Fibroblast of villous mesenchyme (primary cell): ENCODE results near the gene CAMSAP1. TPM values are rescaled to one million over a fixed set of nuclear protein-coding genes. Genes with fewer than 3 reads are reported as not detected.
"Not testable (repeated sequence)": the region's sequence is repeated elsewhere in the genome, so short reads cannot be mapped to it uniquely, and the experiment has no call there.

Source experiments
- DNase-seq: peaks from one replicate; pipeline ENCODE4 v3.0.0-alpha.2; 2010; ENCODE audit warnings: low read depth
- H3K4me3 ChIP-seq: 2 replicates; pipeline ENCODE4 v1.5.1; 2011; ENCODE audit warnings: low read depth, mild to moderate bottlenecking, low read length
- total RNA-seq: library from RNA; depleted of rRNA; stranded (reverse); fragments of >200 nt; gene quantifications from 2 replicates; pipeline ENCODE4 v1.2.3, GENCODE V29; 2012
- TF ChIP-seq, protein P1 (sequence below): IDR thresholded peaks from 2 replicates; pipeline ENCODE4 v1.5.1; 2012; ENCODE audit warnings: low read depth, mild to moderate bottlenecking, low read length; ENCODE audit not compliant: insufficient read depth

The CAMSAP1 gene
- total RNA-seq, 1 donor = 23.7 TPM

DNA sequence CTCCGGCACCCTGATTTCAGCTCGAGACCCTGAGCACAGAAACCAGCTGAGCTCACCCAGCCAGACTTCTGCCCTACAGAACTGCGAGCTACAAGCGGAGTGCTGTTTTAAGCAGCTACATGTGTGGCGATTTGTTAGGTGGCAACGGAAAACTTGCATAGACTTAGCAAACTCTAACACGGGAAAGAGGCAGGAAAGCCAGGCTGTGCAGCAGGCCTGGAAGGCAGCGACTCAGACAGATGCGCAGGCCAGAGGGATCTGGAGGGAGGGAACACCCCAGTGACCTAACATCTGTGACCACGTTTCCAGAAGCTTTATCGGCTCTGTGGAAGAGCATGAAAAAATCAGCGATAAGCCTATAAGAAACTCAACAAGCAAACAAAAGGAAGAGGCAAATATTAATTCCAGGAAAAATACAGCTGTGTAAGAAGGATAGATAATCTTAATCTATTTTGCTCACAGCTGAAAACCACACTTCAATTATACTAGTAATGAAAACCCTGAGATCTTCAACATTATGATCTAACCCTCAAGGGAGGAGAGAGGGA lies 42.9 kb upstream of the CAMSAP1 start:
- no peak for DNase-seq
- TF ChIP-seq, protein P1, sequence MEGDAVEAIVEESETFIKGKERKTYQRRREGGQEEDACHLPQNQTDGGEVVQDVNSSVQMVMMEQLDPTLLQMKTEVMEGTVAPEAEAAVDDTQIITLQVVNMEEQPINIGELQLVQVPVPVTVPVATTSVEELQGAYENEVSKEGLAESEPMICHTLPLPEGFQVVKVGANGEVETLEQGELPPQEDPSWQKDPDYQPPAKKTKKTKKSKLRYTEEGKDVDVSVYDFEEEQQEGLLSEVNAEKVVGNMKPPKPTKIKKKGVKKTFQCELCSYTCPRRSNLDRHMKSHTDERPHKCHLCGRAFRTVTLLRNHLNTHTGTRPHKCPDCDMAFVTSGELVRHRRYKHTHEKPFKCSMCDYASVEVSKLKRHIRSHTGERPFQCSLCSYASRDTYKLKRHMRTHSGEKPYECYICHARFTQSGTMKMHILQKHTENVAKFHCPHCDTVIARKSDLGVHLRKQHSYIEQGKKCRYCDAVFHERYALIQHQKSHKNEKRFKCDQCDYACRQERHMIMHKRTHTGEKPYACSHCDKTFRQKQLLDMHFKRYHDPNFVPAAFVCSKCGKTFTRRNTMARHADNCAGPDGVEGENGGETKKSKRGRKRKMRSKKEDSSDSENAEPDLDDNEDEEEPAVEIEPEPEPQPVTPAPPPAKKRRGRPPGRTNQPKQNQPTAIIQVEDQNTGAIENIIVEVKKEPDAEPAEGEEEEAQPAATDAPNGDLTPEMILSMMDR = no peak

DNA sequence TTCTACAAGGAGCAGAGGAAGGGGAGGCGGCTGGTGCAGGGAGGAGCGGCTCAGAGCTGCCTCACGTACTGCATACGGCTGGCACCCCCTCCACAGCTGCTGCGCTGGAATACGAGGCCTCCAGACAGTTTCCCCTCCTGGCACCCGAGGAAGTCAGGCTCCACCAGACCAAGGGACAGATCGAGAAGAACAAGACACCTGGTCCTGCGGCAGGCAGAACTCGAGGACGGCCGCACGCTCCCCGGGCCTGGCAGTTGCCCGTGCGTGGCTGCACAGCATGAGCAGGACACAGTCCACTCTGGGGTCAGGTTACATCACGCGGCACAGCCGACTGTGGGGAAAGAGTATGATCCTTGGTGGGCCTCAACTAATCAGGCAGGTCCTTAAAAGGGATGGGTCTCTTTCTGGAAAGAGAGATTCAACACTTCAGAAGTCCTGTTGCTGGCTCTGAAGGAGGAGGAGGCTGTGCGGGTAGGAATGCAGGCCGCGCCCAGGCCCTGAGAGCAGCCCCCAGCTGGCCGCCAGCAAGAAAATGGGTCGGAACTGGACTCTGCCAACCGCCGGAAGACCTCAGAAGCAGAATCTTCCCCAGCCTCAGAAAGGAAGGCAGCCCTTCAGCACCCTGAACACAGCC lies 42.3 kb upstream of the CAMSAP1 start:
- peak; percentile 32 for DNase-seq
- TF ChIP-seq, protein P1 = no peak

More for the DNA sequence above, 42.9 kb upstream of the CAMSAP1 start:
- no peak overlapping the region for H3K4me3 ChIP-seq

DNA sequence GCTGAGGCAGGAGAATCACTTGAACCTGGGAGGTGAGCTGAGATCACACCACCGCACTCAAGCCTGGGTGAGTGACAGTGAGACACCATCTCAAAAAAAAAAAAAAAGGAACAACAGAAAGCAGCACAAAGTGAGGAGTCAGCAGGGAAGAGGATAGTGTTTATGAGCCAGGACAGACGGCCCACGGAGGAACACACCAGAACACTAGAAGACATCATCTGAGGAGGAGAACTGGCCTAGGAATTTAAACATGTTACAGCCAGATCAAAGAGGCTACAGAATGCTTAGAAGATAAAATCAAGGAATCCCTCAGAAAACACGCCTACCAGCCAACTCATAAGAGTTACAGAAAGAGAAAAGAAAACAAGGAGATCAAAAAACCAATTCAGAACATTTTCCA lies 41.6 kb upstream of the CAMSAP1 start:
- DNase-seq = peak; percentile 75
- TF ChIP-seq, protein P1 = no peak
- H3K4me3 ChIP-seq = no peak overlapping the region

More for the DNA sequence above, 42.3 kb upstream of the CAMSAP1 start:
- no peak overlapping the region for H3K4me3 ChIP-seq

DNA sequence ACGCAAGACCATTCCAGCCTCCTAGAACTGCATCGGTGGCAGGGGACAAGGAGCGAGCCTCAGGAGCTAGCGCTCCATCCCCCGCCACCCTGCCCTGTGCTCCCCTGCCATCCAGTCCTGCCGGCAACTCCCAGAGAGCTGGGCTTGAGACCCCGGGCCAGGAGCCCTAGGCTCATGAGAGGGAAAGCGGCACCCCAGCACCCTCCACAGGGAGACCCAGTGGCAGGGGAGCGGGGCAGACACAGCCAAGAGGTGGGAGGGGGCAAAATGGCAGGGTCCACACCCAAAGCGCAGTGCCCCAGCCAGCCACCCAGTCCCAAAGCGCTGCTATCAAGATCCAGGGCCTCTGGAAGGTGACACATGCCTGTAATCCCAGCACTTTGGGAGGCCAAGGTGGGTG lies 41.1 kb upstream of the CAMSAP1 start:
- DNase-seq = no peak
- no peak overlapping the region for H3K4me3 ChIP-seq
- TF ChIP-seq, protein P1 = no peak

DNA sequence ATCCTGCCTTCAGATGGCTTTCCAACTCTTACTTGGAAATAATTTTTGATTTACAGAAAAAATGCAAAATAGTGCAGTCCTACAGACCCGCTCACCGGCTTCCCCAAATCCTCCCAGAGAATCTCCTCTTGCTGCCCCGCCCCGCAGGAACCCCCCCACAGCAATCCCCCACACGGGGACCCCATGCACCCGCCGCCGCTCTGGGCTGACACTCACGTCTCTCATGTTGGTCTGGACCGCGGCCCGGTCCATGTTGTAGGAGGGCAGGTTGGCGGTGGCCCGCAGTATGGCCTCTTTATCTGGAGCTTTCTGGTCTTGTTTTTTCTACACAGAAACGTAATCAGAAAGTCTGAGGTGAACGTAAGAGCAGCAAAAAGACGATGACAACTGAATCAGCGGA lies 40.2 kb upstream of the CAMSAP1 start:
- no peak for DNase-seq
- TF ChIP-seq, protein P1 = no peak
- no peak overlapping the region for H3K4me3 ChIP-seq

DNA sequence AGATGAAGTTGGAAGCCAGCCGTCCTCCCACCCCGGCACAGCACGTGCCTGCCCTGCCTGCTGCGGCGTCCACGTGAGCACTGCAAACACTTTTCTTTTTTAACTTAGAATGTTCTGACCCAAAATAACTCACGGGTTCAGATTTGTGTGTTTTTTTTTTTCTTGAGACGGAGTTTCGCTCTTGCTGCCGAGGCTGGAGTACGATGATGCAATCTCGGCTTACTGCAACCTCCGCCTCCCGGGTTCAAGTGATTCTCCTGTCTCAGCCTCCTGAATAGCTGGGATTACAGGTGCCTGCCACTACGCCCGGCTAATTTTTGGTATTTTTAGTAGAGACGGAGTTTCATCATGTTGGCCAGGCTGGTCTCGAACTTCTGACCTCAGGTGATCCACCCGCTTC lies 39.8 kb upstream of the CAMSAP1 start:
- DNase-seq, H3K4me3 ChIP-seq: not testable (repeated sequence)

DNA sequence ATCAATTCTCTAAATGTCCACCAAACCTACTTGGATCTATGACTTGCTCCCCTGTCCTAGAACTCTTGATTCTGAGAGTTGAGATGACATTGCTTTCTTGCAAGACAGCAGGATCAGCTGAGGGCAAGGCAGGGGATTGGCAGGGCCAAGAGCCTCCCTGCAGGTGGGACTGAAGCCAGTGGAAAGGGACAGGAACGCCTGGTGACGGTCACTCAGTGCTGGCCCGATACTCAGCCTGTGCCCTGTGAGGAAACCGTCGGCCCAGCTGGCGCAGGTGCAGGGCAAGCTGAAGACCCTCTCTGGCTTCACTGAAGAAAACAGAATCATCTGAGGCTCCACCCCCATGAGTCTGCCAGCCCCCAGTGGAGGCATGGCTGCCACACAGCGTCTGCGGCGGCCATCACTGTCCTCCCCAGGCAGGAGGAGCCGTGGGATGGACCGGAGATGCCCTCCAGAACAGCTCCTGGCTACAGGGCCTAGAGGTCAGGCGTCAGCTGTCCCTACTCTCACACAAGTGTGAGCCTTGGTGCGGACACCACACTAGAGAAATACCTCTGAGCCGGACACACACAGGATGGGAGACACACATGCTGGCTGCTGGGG lies 39.1 kb upstream of the CAMSAP1 start:
- TF ChIP-seq, protein P1 = no peak
- H3K4me3 ChIP-seq = no peak overlapping the region
- no peak for DNase-seq
